Upper lobe of left lung (tissue), 4 donors: Measurements from ENCODE around the gene MOGAT1.
"Not testable (repeated sequence)": the region's sequence is repeated elsewhere in the genome, so short reads cannot be mapped to it uniquely, and the experiment has no call there.

Experiments used
- POLR2A ChIP-seq, 4 donors: fragments of 450-650 bp; IDR thresholded peaks; one replicate each; pipeline ENCODE4 v1.5.1; 2016 to 2017; ENCODE audit warnings: antibody characterized with exemption in 4 of 4, mild to moderate bottlenecking in 2 of 4
- POLR2AphosphoS5 ChIP-seq, 2 donors: sonication (generic); formaldehyde crosslinking; IDR thresholded peaks; one replicate each; pipeline ENCODE4 v1.5.1; 2017; ENCODE audit warnings: antibody characterized with exemption in 2 of 2
- TF ChIP-seq, protein P1 (sequence below), 6 experiments: fragments of 450-650 bp in 4 of 6; fragments of 200-600 bp in 2 of 6; sonication (generic) in 2 of 6; IDR thresholded peaks; one replicate each; pipeline ENCODE4 v1.5.1; 2016 to 2019; ENCODE audit warnings: antibody characterized with exemption in 6 of 6

DNA sequence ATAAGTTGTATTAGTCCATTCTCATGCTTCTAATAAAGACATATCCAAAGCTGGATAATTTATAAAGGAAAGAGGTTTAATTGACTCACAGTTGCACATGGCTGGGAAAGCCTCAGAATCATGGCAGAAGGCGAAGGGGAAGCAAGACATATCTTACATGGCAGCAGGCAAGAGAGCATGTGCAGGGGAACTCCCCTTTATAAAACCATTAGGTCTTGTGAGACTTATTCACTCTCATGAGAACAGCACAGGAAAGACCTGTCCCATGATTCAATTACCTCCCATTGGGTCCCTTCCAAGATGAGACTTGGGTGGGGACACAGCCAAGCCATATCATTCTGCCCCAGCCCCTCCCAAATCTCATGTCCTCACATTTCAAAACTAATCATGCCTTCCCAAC, 48.3 kb downstream of the MOGAT1 start:
- TF ChIP-seq, protein P1, sequence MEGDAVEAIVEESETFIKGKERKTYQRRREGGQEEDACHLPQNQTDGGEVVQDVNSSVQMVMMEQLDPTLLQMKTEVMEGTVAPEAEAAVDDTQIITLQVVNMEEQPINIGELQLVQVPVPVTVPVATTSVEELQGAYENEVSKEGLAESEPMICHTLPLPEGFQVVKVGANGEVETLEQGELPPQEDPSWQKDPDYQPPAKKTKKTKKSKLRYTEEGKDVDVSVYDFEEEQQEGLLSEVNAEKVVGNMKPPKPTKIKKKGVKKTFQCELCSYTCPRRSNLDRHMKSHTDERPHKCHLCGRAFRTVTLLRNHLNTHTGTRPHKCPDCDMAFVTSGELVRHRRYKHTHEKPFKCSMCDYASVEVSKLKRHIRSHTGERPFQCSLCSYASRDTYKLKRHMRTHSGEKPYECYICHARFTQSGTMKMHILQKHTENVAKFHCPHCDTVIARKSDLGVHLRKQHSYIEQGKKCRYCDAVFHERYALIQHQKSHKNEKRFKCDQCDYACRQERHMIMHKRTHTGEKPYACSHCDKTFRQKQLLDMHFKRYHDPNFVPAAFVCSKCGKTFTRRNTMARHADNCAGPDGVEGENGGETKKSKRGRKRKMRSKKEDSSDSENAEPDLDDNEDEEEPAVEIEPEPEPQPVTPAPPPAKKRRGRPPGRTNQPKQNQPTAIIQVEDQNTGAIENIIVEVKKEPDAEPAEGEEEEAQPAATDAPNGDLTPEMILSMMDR (IDR thresholded peaks at IDR 0.05): not testable (repeated sequence)
- not testable (repeated sequence) for TF ChIP-seq POLR2AphosphoS5, POLR2A (IDR thresholded peaks at IDR 0.05)
